AG09319 (cell line): ENCODE measurements around the gene CDH8.

Experiments used
- DNase-seq: peaks from one replicate; pipeline ENCODE4 v3.0.0-alpha.2; 2010; ENCODE audit warnings: low read depth; ENCODE audit errors: extremely low read depth
- TF ChIP-seq, protein P1 (sequence below): IDR thresholded peaks from 2 replicates; pipeline ENCODE4 v1.5.1; 2011; ENCODE audit warnings: low read depth, mild to moderate bottlenecking, inconsistent platforms, low read length, moderate library complexity

The CDH8 gene

DNA sequence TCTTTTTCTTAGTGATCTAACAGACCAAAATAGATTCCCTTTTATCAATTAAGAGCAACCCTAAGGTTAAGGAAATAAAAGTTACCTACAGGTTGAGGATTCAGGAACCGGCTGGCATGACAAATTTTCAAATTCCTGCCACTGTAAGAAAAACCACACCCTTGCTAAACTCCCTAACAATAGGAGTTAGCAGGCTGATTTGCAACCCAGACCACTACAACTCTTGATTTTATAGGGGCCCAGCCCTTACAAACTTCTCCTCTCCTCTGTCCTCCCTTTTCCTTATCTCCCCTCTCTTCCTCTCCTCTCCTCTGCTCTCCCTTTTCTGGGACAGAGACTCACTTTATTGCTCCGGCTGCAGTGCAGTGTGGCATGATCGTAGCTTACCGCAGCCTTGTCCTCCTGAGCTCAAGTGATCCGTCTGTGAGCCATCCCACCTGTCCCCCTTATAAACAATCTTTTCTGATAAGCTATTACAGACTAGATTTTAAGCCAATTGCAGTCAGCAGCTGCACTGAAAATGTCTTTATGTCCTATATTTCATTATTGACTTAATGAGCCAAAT, 418.9 kb downstream of the CDH8 start:
- TF ChIP-seq, protein P1, sequence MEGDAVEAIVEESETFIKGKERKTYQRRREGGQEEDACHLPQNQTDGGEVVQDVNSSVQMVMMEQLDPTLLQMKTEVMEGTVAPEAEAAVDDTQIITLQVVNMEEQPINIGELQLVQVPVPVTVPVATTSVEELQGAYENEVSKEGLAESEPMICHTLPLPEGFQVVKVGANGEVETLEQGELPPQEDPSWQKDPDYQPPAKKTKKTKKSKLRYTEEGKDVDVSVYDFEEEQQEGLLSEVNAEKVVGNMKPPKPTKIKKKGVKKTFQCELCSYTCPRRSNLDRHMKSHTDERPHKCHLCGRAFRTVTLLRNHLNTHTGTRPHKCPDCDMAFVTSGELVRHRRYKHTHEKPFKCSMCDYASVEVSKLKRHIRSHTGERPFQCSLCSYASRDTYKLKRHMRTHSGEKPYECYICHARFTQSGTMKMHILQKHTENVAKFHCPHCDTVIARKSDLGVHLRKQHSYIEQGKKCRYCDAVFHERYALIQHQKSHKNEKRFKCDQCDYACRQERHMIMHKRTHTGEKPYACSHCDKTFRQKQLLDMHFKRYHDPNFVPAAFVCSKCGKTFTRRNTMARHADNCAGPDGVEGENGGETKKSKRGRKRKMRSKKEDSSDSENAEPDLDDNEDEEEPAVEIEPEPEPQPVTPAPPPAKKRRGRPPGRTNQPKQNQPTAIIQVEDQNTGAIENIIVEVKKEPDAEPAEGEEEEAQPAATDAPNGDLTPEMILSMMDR = no peak
- DNase-seq = no peak

DNA sequence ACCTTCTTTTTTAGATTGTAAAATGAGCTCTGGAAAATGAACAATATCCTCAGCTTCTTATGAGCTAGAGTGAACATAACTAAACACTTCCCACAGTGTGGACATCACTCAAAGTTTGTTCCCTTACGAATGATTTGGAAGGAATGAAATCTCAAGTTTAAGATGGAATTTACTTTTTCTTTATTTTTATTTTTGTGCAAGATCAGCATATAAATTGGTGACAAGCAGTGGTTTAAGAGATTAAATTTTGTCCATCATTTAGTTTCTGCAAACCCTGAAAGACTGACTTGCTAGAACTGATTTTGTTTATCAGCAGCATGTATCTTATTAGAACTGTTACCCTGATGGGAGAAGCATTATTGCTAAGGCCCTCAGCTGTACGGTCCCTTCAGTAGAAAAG, 420.1 kb downstream of the CDH8 start:
- TF ChIP-seq, protein P1 = no peak
- DNase-seq = no peak

DNA sequence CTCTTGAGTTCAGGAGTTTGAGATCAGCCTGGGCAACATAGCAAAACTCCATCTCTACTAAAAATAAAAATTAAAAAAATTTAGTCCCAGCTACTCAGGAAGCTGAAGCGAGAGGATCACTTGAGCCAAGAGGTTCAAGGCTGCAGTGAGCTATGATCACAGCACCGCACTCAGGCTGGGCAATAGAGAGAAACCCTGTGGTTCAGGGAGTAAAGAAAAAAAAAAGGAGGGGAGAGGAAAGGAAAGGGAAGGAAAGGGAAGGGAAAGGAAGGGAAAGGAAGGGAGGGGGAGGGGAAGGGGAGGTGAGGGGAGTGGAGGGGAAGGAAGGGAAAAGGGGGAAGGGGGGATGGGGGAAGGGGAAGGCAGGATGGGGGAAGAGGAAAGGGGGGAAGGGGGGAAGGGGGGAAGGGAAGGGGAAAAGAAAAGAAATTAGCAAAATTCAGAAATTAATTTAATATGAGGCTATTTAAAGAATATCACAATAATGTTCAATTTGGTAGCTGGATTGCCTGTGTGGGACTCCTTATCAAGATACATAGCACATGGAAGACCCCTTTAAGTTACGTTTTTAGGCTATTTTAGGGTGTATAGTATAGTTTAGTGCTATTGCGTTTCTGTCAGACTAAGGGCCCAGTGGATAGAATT, 424.3 kb downstream of the CDH8 start:
- DNase-seq = no peak
- TF ChIP-seq, protein P1 = no peak

DNA sequence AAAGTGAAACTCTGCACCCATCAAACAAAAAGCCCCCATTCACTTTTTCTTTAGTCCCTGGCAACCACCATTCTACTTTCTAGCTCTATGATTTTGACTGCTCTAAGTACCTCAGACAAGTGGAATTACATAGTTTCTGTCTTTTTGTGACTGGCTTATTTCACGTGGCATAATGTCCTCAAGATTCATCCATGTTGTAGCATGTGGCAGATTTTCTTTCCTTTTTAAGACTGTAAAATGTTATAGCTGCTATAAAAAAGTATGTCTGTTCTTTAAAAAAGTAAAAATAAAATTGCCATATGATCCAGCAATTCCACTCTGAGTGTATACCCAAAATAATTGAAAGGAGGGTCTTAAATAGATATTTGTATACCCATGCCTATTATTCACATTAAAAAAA, 429.7 kb downstream of the CDH8 start:
- DNase-seq = no peak
- TF ChIP-seq, protein P1 = no peak
